SK-N-MC (cell line): Measurements from ENCODE around the gene UNKL.

Experiments
- EZH2 ChIP-seq: fragments of 200-600 bp; sonication (generic); IDR thresholded peaks from one replicate; pipeline ENCODE4 v1.6.1; 2017; ENCODE audit warnings: antibody characterized with exemption
- FOXP2 ChIP-seq: optimal IDR thresholded peaks from 2 replicates; pipeline ENCODE3; 2011; ENCODE audit warnings: mild to moderate bottlenecking, moderate library complexity; ENCODE audit not compliant: insufficient read depth; ENCODE audit errors: extremely low read length, control extremely low read depth
- POLR2AphosphoS5 ChIP-seq: IDR thresholded peaks from 2 replicates; pipeline ENCODE4 v1.6.1; 2012; ENCODE audit warnings: mild to moderate bottlenecking, low read depth, low read length, borderline replicate concordance

- TF ChIP-seq POLR2AphosphoS5 (no peak; the same call in 1 of the 2 replicates), FOXP2 (no peak), EZH2 (no peak)
These were observed 88.7 kb downstream of the UNKL start for GRCh38 chr16:1325673-1326371.
